GM18505 (cell line): ENCODE results near the gene CACNA1D.

Source experiments
- ATAC-seq: cut with Tn5 transposase; IDR thresholded peaks from one replicate; pipeline ENCODE4 v1.9.1; 2021; ENCODE audit not compliant: unreplicated experiment
- POLR2A ChIP-seq: IDR thresholded peaks from 4 replicates; pipeline ENCODE4 v1.6.1; 2011; ENCODE audit warnings: borderline replicate concordance; ENCODE audit not compliant: insufficient read depth, insufficient read length; ENCODE audit errors: extremely low read depth

The CACNA1D gene

DNA sequence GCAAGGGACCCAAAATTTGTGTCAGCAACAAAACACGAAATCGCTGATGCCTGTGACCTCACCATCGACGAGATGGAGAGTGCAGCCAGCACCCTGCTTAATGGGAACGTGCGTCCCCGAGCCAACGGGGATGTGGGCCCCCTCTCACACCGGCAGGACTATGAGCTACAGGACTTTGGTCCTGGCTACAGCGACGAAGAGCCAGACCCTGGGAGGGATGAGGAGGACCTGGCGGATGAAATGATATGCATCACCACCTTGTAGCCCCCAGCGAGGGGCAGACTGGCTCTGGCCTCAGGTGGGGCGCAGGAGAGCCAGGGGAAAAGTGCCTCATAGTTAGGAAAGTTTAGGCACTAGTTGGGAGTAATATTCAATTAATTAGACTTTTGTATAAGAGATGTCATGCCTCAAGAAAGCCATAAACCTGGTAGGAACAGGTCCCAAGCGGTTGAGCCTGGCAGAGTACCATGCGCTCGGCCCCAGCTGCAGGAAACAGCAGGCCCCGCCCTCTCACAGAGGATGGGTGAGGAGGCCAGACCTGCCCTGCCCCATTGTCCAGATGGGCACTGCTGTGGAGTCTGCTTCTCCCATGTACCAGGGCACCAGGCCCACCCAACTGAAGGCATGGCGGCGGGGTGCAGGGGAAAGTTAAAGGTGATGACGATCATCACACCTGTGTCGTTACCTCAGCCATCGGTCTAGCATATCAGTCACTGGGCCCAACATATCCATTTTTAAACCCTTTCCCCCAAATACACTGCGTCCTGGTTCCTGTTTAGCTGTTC lies 316.9 kb downstream of the CACNA1D start:
- TF ChIP-seq POLR2A: no peak
- ATAC-seq: no peak

- no peak for TF ChIP-seq POLR2A
- no peak for ATAC-seq
Observed at GRCh38 chr3:53812434-53812833, 318.0 kb downstream of the CACNA1D start.

GRCh38 chr3:53813229-53813628 lies 318.8 kb downstream of the CACNA1D start:
- TF ChIP-seq POLR2A: no peak
- ATAC-seq: no peak

- ATAC-seq: no peak
Observed at GRCh38 chr3:53813876-53814275, 319.5 kb downstream of the CACNA1D start.

DNA sequence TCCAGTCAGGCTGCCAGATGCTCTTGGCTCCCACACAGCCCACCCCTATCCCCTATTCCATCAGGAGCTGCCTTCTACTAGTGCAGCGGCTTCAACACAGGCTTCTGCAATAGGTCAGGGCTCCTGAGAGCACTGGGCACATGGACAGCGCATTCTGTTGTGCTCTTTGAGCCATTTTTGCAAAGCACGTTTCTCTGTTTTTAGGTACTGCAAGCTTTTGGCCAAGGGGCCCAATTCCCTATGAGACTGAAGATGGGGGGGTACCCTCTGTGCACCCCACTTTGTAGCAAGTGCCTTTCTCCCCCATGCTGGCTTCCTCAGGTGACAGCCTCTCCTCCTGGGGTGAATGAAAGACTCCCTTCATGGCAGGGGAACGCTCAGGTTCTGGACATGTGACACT lies 320.7 kb downstream of the CACNA1D start:
- TF ChIP-seq POLR2A: no peak
- no peak for ATAC-seq

More at GRCh38 chr3:53813876-53814275, 319.5 kb downstream of the CACNA1D start:
- TF ChIP-seq POLR2A: no peak

DNA sequence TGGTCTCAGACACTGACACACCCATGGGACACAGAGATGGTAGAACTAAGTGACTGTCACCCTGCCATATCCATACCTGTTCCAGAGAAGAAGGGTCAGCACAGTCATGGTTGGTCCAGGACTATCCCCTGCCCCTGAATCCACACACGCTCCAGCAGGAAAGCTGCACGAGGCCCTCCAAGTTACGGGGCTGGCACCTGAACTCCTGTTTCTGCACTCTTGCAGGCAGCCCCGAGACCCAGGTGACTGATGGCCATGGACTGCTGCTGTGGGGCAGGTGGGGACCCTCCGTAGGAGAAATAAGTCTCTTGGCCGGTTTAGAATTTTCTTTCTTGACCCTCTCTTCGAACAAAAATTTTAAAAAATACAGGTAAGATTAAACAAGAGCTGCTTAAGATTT lies 321.2 kb downstream of the CACNA1D start:
- TF ChIP-seq POLR2A: no peak
- no peak for ATAC-seq

- ATAC-seq: no peak
- no peak for TF ChIP-seq POLR2A
Observed at GRCh38 chr3:53816425-53816824, 322.0 kb downstream of the CACNA1D start.

DNA sequence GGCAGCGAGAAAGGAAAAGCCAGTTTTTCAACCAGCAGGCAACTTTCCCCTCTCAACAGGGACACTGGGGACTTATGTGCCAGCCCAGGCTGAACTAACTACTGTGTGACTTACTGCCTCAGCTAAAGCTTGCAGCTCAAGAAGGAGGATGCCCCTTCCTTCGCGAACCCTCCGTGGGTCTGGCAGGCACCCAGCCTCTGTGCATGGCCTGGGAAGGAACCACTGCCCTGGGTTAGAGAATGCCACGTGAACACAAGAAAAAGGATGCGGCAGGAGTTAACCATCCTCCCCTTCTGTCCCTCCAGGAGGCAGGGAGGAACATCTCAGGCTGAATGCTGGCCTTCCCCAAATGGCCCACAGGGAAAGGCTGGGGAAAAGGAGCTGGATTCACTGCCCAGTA lies 322.8 kb downstream of the CACNA1D start:
- no peak for ATAC-seq
- TF ChIP-seq POLR2A: no peak

- ATAC-seq: no peak
- no peak for TF ChIP-seq POLR2A
Observed at GRCh38 chr3:53817809-53818208, 323.4 kb downstream of the CACNA1D start.

GRCh38 chr3:53818221-53819162 lies 324.1 kb downstream of the CACNA1D start:
- ATAC-seq: no peak
- no peak for TF ChIP-seq POLR2A

GRCh38 chr3:53819163-53819868 lies 324.9 kb downstream of the CACNA1D start:
- ATAC-seq: no peak
- TF ChIP-seq POLR2A: no peak

GRCh38 chr3:53820084-53820483 lies 325.7 kb downstream of the CACNA1D start:
- TF ChIP-seq POLR2A: no peak
- no peak for ATAC-seq
